GM18526 (cell line): ENCODE measurements around the gene HOXA5.

Experiments
- POLR2A ChIP-seq: IDR thresholded peaks from 3 replicates; pipeline ENCODE4 v1.6.1; 2011; ENCODE audit not compliant: insufficient read length; ENCODE audit errors: extremely low read depth

Gene HOXA5

DNA sequence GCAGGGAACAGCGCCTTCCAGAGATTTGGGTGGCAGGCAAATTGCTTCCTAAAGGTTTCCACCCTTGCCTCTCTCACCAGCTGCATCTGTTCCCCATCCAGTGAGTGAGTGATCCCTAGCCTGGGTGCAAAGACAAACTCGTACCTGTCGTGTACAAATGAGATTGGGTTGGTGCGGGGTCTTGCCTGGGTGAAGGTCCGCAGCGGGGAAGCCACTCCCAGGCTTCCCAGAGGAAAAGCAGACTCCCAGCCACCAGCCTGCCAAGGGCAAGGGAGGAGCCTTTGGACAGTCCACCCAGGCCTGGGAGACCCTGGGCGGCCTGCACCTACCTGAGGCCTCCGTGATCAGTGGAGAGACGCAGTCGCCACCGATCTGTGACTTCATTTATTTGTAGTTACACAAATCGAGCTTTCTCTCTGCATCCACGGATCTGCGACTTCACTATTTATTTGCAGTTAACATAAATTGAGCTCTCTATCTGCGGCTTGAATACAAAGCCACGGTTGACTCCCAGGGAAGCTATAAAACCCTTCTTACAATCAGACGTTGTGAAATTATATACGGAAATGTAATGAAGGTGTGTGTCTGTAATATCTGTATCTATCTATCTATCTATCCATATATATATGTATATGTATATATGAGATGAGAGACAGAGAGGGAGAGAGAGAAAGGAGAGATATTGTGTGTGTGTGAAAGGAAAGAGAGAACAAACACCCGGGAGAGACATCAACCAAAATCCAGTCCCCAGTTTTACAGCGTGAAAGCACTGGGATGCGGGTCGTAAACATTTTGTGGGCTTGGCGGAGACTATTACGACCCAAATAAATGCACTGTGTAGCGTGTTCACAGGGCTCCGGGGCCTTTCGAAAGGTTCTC, 16.0 kb upstream of the HOXA5 start:
- TF ChIP-seq POLR2A, result no peak

- TF ChIP-seq POLR2A, result no peak
Observed at GRCh38 chr7:27158436-27159265, 15.2 kb upstream of the HOXA5 start.

DNA sequence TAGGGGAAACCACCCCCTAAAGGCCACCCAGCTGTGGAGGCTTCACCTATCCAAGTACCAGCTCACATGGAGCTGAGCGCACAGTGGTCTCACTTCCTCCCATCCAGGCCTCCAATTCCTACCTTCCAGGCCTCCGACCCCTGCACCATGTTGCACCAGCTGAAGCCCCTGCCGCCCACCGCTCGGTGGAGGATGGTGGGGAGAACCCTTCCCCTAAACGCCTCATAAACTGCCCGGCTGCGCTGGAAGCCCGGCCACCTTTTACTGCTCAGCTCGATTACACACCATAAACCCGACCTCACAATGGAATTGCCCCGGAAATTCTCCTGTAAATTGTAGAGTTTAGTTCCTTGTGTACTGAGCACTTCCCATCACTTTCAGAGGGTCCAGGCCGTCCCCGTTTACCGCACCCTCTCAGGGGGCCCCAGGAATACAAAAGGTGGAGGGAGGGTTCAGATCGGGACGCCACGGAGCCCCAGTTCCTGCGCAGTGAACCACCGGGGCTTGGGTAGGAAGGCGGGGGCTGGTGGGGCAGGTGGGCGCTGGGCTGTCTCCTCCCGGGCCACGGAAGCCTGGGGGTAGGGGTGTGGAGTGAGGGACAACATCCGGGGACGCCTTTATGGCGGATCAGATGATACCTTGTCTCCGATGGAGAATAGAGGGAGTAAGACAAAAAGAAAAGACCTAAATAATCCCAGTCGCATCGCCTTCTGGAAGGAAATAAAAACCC, 14.4 kb upstream of the HOXA5 start:
- no peak for TF ChIP-seq POLR2A

DNA sequence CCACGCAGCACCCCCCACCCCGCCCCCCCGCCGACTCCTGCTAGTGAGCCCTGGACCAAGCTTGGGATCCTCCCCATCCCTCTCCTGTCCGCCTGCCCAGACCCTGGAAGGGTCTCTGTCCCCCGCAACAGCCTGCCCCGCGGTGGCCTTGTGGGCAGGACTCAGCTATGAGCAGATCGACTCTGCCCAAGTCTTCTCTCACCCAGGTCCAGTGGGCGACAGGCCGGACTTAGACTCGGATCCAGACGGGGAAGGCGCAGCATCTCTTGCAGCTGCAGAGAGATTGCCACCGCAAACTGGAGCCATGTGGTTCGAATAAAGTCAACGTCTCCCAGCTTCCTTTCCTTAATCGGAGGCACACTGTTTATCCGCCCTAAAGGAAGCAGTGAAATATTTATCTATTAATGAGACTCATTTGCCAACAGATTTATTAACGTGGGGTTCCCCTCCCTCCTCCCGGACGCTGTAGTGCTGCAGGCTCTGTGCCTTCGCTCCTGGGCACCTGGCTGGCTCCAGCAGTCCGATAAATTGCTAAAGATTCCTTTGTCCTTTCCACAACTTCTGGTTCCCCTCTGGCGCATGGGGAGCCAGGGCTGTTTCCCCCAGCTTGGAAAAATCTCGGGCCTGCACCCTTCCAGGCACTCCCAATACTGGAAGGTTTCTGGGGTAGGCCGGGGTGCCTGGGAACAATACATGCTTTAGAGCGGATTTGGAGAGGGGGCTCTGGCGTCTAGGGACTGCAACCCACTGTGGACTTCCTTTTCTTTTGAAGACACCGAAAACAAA, 13.6 kb upstream of the HOXA5 start:
- no peak for TF ChIP-seq POLR2A

DNA sequence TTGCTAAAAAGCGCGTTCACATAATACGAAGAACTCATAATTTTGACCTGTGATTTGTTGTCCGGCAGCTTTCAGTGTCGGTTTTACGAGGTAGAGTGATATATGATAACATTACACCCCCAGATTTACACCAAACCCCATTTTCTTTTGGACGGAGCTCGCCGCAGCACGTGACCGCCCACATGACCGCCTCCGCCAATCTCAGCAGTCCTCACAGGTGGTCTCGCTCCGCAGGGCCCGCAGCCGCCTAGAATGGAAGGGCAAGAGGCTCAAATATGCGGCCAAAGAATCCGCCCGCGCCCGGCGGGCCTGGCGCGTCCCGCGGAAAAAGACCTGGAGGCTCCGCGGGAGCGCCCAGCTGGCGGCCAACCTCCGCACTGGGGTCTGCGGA, 13.0 kb upstream of the HOXA5 start, which contains the start of gene HOXA7:
HOXA7 (minus strand) TSS at position 168 of the 391 bp plus-strand sequence; CDS start at position 38, 130 bp downstream.
- no peak for TF ChIP-seq POLR2A

GRCh38 chr7:27155816-27156507, 12.5 kb upstream of the HOXA5 start:
- no peak for TF ChIP-seq POLR2A

- TF ChIP-seq POLR2A, result no peak
Observed at GRCh38 chr7:27154901-27155815, 11.7 kb upstream of the HOXA5 start.

GRCh38 chr7:27154369-27154768, 10.9 kb upstream of the HOXA5 start:
- no peak for TF ChIP-seq POLR2A

GRCh38 chr7:27153526-27153925, 10.0 kb upstream of the HOXA5 start:
- TF ChIP-seq POLR2A, result no peak

DNA sequence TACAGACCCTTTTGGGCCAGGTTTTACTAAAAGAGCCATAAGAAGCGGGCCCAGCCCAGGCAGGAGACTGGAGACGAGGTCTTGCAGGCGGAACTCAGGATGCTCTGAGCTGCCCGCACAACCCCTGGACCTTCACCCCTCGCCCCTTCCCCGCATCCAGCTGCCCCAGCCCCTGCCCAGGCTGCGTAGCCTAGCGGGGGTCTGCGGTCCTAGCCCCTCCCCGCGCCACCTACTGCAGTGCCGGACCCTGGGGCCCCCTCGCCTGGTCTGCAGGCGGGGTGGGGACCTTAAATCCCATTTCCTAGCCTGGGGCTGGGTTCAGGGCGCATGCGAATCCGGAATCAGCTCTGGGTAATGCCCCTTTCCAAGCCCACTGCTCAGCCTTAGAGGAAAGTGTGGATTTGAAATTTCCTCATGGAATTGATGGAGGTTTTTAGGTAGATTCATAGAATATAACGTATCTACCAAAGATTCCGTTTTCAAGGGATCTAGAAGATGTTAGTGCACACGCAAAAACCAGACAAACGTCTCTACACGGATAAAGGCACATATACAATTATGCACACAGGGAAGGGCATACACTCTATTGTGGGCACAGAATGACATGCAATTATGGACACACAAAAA, 9.4 kb upstream of the HOXA5 start:
- TF ChIP-seq POLR2A, result no peak

DNA sequence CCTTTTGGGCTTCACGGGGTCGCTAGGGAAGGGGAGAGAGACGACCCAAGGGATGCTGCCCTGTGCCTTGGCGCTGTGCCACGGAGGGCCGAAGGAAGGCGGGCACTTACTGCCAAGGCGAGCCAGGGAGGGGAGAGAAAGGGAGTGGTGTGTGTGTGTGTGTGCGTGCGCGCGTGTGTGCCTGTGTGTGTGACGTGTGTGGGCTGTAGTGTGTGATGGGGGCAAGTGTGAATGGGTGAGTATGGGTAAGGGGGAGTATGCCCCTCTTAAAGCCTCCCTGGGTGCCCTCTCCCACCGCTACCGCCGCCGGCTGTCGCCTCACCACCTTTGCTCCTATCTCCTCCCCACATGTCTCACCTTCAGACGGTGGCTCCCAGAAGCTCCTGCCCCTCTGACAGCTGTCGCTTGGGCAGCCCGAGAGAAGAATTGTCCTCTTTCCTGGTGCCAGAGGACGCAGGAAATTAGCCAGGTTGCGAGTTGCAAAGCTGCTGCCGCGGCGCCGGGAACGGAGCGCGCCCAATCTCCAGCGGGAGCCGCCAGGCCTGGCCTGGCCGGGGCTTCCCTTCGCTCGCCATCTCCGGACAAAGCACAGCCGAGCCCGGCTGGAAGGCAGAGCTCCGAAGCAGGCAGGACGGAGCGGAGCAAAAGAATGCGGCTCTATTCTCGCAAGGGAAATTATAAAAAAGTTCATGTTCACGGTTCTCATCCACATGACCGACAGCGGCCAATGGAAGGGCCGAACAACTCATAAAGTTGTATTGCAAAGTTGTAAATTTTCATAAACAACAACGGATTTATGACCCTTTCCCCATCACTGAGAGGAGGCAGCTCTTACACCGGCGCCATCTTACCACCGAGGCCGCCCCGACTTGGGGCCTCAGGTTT, 8.7 kb upstream of the HOXA5 start, which contains the start of gene HOXA3:
HOXA3 (minus strand) TSS at position 653 of the 885 bp plus-strand sequence. CDS start 41,943 bp downstream, outside the sequence.
- TF ChIP-seq POLR2A, result no peak
